Stimulated activated CD8-positive, alpha-beta memory T cell treated with anti-CD3 and anti-CD28 coated beads, Interleukin-7, amount 100 ng/mL, for 48 hours (primary cell): ENCODE data around the gene ZNF746.
A peak's percentile ranks its signal among the peaks of the same experiment; 100 is the strongest.
"Not testable (repeated sequence)": the region's sequence is repeated elsewhere in the genome, so short reads cannot be mapped to it uniquely, and the experiment has no call there.

Experiments
- DNase-seq, 2 donors: peaks; one replicate each; pipeline ENCODE4 v3.0.0-alpha.2; 2020; ENCODE audit warnings: low read depth in 1 of 2; ENCODE audit errors: extremely low read depth in 1 of 2

ZNF746 gene

DNA sequence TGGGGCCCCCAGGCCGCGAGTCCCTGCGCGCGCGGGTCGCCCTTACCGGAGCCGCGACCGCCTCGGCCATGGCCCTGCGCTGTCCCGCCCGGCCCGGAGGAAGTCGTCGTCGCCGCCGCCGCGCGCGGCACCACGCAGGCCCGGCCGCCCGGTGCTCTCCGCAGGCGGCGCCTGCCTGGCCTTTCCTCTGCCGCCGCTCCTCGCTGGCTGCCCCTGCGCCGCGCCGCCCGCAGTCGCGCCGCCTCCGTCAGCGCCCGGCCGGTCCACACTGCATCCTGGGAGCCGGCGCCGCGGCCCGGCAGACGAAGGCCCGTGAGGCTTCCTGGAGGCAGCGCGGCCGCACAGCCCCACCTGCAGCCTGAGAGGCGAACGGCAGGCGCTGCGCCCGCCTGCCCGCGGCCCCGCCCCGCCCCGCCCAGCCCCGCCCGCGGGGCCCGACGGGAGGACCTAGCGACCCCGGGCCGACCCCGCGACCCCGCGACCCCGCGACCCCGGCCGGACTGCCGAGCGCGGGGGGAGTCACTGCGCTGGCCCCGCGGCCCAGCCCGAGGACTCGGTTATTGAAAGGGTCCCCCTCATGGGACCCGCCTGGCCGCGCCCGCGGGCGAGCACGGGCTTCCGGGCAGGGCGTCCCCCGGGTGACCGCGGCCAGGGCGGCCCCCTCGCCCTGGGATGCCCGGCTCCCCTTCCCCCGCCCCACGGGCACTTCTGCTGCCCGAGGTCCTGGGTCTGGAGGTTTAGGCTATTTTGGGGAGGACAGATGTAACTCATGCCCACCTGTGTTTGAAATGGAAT is at the start of gene ZNF746:
TSS of gene ZNF746 (minus strand) at position 343 of the 795 bp plus-strand sequence. CDS start at position 70, 273 bp downstream.
- DNase-seq = peak; percentile 69 to 71

DNA sequence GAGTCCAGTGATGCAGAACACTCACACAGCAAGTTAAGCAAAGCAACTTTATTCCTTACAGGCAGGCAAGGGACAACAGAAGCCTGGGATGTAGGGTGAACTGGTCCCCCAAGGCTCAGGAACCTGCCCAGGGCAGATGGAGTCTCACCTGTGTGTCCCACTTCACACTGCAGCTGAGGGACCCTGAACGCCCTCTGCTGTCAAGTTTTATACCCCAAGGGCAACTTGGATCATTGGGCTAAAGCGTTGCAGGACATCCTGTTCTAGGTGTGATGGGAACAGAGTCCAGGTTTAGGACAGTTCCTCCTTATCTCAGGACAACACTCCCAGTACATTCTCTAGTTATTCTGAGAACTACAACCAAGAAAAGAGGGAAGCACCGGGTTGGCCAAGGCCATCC is 49.5 kb upstream of the ZNF746 start:
- DNase-seq = no peak

DNA sequence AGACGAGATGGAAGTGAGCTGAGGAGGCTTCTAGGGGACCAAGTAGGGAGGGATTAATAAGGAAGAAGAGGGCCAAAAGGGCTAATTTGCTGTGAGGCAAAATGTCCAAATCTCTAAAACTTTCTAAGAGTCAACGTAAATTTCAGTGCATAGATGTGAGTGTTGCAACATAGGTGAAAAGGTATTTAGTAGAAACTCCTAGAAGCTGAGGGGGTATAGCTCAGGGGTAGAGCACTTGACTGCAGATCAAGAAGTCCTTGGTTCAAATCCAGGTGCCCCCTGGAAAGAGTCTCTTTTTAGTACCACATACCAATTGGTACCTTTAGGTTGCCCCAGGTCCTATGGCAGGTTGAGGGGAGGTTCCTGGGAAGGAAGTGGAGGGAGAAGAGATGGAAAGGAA is 48.7 kb upstream of the ZNF746 start:
- no peak for DNase-seq

- no peak for DNase-seq
Observed at GRCh38 chr7:149544028-149544427, 46.4 kb upstream of the ZNF746 start.

DNA sequence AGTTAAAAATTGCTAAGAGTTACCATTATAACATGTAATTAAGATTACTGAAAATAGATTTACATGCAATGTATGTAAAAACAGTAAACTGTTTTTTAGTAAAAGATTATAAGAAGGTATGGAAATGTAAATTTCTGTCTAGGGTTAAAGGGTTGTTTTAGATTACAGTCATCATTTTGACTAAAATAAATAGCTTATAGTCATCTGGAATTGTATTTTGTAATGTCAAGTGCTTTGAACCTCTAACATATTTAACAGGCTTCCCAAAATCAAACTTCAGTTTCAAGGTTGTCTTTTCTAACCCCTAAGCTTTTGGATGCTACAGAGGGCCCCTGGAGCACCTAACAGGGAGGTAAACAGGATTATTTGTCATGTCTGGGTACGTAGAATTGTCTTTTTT is 35.0 kb upstream of the ZNF746 start:
- no peak for DNase-seq

GRCh38 chr7:149529136-149529718 is 31.6 kb upstream of the ZNF746 start:
- no peak for DNase-seq

- DNase-seq = no peak
Observed at GRCh38 chr7:149527414-149527813, 29.8 kb upstream of the ZNF746 start.

DNA sequence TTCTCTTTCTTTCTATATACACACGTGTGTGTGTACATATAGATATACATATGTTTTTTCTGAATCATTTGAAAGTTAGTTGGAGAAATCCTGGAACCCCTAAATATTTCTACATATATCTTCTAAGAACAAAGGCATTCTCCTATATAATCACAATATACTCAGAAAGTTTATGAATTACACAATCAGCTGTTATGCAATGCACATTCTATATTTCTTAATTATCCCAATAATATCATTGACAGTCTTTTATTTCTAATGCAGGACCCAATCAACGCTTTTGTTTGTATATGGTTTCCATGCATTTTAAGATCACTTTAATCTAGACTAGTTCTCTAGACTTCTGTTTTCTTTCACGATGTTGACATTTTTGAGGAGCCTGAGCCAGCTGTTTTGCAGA is 27.7 kb upstream of the ZNF746 start:
- DNase-seq = no peak

GRCh38 chr7:149524394-149524793 is 26.8 kb upstream of the ZNF746 start:
- DNase-seq = no peak

GRCh38 chr7:149510248-149510647 is 12.6 kb upstream of the ZNF746 start:
- no peak for DNase-seq

GRCh38 chr7:149509774-149510173 is 12.2 kb upstream of the ZNF746 start:
- DNase-seq = no peak

- DNase-seq = no peak
Observed at GRCh38 chr7:149505551-149505950, 7.9 kb upstream of the ZNF746 start.

DNA sequence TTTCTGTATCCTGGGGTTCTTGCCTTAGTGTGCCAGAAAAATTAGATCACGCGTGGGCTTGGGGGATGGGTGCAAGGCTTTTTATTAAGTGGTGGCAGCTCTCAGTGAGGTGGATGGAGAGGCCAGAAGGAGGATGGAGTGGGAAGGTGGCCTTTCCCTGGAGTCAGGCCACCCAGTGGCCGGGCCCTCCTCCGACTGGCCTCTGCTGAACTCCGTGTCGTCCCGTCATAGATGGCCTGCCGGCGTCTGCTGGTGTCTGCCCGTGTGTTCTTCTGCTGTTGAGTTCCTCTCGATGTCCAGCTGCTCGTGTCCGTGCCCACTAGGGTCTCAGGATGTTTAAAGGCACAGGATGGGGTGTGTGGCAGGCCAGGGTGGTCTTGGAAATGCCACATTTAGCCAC is 4.0 kb upstream of the ZNF746 start:
- DNase-seq = no peak

GRCh38 chr7:149500910-149501309 is 3.3 kb upstream of the ZNF746 start:
- DNase-seq = no peak

DNA sequence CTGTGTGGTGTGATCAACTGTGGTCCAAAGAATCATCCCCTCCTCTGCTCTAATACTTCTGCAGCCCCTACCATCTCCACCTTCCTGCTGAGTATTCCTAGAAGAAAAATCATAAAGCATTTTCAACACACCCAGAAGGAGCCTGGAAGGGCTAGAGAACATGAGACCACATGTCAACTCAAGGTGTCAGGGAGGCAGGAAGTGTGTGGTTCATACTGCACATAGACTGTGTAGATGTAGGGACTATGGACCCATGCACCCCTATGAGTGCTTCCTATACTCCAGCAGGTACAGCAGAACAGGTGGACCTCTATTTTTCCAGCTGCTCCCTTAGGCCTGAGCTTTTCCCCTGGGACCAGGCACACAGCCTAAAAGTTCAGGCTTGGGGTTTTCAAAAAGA is 2.6 kb upstream of the ZNF746 start:
- no peak for DNase-seq

GRCh38 chr7:149498811-149499210 is 1.2 kb upstream of the ZNF746 start:
- DNase-seq = no peak

DNA sequence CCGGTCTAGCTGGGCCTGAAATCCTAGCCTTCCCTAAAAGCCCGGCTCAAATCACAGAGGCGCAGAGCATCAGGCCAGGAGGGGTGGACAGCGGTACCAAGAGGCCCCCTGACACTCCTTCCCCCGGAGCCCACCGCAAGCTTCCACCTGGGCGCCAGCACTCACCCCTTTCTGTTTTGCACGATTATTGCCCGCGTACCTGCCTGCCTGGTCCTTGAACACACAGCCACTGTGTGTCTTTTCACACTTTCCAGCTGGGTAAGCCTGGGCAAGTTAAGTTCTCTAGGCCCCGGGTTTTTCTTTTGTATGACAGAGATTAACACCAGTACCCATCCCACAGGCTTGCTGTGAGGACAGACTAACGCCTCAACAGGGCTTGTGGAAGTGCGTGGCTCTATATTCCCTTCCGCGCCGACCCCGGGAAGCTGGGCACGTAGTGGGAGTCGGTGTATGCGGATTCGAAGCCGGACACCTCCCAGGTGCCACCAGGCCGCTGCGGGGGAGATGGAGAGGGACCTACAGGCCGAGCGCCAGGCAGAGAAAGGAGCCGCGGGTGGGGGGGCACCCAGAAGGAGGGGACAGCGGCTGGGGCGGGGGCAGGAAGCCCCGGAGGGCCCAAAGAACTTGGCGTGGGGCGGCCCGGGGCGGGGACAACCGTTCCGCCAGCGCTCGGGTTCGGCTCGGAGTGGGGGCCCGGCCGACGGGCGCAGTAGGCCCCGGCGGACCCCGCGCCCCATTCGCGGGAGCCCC is 792 bp downstream of the ZNF746 start:
- peak; percentile 23 to 29 for DNase-seq

- DNase-seq = no peak
Observed at GRCh38 chr7:149495785-149496641, 1.6 kb downstream of the ZNF746 start.

DNA sequence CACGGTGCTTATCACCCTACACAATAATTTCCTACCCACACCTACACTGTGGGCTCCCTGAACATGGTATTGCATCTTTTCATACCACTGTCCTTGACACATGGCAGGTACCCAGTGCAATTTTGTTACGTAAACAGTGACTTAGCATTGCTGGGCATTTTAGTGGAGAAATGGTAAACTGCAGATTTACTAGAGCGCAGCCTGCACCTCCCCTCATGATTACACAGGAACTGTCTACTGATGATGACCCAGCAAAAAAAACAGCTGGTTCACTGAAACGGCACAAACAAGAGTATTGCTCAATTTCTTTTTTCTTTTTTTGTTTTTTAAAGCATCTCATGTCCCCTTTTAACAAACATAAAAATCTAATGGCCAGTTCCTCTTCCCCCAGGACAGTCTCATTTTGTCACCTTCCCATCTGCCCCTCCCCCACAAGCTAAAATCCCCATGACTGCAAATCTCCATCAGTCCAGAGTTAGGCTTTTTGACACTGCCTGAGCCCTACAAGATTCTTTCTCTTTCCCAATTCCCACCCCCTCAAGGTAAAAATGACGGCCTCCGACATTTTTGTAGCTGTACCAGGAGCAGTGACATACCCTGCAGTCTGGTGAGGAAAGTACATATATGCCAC is 2.8 kb downstream of the ZNF746 start:
- DNase-seq = no peak

- DNase-seq = not testable (repeated sequence)
Observed at GRCh38 chr7:149493975-149494374, 3.6 kb downstream of the ZNF746 start.
